Uterus (tissue), 4 donors: ENCODE data around the gene TSPO. TPM values are rescaled to one million over a fixed set of nuclear protein-coding genes. Genes with fewer than 3 reads are reported as not detected.
"Not testable (repeated sequence)": the region's sequence is repeated elsewhere in the genome, so short reads cannot be mapped to it uniquely, and the experiment has no call there.

Experiments
- DNase-seq, 2 donors: peaks; one replicate each; pipeline ENCODE4 v3.0.0-alpha.2; 2019 to 2020
- H3K27ac ChIP-seq, 2 donors: fragments of 200-600 bp; sonication (generic); 1 replicate in 1 of 2; 2 replicates in 1 of 2; pipeline ENCODE4 v1.5.1; 2016 to 2018
- H3K27me3 ChIP-seq, 2 donors: fragments of 200-600 bp; sonication (generic); one replicate each; pipeline ENCODE4 v1.5.1; 2018 to 2019; ENCODE audit warnings: control low read depth in 1 of 2
- H3K36me3 ChIP-seq, 2 donors: fragments of 200-600 bp; sonication (generic); one replicate each; pipeline ENCODE4 v1.5.1; 2019; ENCODE audit warnings: control low read depth in 1 of 2
- H3K4me1 ChIP-seq, 2 donors: fragments of 200-600 bp; sonication (generic); one replicate each; pipeline ENCODE4 v1.5.1; 2018 to 2019; ENCODE audit warnings: control low read depth in 1 of 2
- H3K4me3 ChIP-seq, 2 donors: fragments of 200-600 bp; sonication (generic); 1 replicate in 1 of 2; 2 replicates in 1 of 2; pipeline ENCODE4 v1.5.1; 2018 to 2019; ENCODE audit warnings: mild to moderate bottlenecking in 1 of 2
- H3K9me3 ChIP-seq, 2 donors: fragments of 200-600 bp; sonication (generic); one replicate each; pipeline ENCODE4 v1.5.1; 2019; ENCODE audit warnings: control low read depth in 1 of 2
- POLR2A ChIP-seq, 2 donors: fragments of 450-650 bp; IDR thresholded peaks; one replicate each; pipeline ENCODE4 v1.6.1; 2016; ENCODE audit warnings: antibody characterized with exemption in 2 of 2, mild to moderate bottlenecking in 1 of 2, moderate library complexity in 1 of 2
- intact Hi-C: fragments of 100-400 bp; cut with DNase I; formaldehyde crosslinking; loops from one replicate; pipeline ENCODE4 v1.15.1; 2023; ENCODE audit warnings: low total_unique reads
- total RNA-seq, 4 donors: library from RNA; depleted of rRNA in 3 of 4; stranded (reverse); fragments of >200 nt in 3 of 4; gene quantifications; one replicate each; pipeline versions ENCODE4 v1.1.0 to v1.2.4, GENCODE V29; 2014 to 2023
- TF ChIP-seq, protein P1 (sequence below), 4 experiments: fragments of 200-600 bp in 2 of 4; fragments of 450-650 bp in 2 of 4; sonication (generic) in 2 of 4; IDR thresholded peaks; one replicate each; pipeline ENCODE4 v1.5.1; 2016 to 2019; ENCODE audit warnings: antibody characterized with exemption in 4 of 4, mild to moderate bottlenecking in 2 of 4, moderate library complexity in 1 of 4
- donor health status: DM: yes; HTN: yes; CAD: no.

Gene TSPO
- total RNA-seq, 4 donors from 2014 or later = 73.7 to 267 (median 148) TPM

DNA sequence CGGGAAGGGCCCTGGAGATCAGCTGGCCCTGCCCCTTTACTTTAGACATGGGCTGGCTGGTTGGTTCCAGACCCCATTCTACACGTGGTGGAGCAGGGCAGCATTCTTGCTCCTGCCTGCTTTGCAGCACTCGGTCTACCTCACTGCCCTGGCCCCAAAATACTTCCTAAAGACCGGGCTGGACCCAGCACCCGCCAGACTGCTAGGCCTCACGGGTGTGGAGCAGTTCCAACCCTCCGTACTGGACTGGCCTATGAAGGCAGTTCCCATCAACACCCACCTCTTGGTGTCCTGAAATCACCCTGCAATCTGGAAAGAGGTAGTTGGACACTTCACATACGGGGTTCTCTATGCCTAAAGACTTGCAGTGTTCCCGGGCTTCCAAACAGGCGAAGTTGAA is 14.6 kb upstream of the TSPO start:
- Histone ChIP-seq H3K27ac (peak overlapping the region in 1 of 2 donors; percentile 5), H3K4me3 (no peak overlapping the region)
- DNase-seq = no peak

DNA sequence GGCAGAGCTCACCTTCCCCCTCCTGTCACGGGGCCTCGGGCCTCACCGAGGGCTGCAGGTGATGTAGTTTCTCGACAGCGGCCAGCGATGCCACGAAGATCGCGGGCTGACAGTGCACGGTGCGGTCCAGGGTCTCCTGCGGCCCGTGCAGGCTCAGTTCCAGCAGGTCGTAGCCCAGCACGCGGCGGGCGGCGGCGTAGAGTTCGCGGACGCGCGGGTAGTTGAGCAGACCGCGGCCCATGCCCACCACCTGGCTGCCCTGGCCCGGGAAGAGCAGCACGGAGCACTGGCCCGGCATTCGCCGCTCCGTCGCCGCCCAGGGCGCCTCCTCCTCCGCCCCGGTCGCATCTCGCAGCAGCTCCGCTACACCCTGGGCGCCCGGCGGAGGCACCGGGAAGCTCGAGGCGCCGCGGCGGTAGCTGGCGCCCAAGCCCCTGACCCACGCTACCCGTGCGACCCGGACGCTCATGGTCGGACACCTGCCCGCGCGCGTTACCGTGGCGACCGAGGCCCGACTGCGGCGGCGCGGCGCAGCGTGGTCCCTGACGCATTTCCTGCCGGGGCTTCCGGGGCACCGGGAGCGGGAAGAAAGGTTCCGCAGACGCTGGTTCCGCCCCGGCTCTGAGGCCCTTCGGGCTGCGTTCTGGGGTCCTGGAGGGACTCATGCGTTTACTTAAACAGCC is 8.3 kb upstream of the TSPO start, which contains the start of gene MCAT:
Gene MCAT, minus strand, starts transcription at position 519 of the 683 bp plus-strand sequence. Its CDS starts 50 bp downstream, at position 469.
- Histone ChIP-seq H3K4me1 (peaks cover 8 to 10% of the 10 kb centered on the region in 2 donors), H3K27ac (peak within 1 kb of the TSS; percentile 60 to 66), H3K27me3 (no peaks in the 10 kb centered on the region), H3K9me3 (no peaks in the 10 kb centered on the region), H3K4me3 (peak within 1 kb of the TSS; percentile 57 to 70), H3K36me3 (no peaks in the 10 kb centered on the region)
- TF ChIP-seq, protein P1, sequence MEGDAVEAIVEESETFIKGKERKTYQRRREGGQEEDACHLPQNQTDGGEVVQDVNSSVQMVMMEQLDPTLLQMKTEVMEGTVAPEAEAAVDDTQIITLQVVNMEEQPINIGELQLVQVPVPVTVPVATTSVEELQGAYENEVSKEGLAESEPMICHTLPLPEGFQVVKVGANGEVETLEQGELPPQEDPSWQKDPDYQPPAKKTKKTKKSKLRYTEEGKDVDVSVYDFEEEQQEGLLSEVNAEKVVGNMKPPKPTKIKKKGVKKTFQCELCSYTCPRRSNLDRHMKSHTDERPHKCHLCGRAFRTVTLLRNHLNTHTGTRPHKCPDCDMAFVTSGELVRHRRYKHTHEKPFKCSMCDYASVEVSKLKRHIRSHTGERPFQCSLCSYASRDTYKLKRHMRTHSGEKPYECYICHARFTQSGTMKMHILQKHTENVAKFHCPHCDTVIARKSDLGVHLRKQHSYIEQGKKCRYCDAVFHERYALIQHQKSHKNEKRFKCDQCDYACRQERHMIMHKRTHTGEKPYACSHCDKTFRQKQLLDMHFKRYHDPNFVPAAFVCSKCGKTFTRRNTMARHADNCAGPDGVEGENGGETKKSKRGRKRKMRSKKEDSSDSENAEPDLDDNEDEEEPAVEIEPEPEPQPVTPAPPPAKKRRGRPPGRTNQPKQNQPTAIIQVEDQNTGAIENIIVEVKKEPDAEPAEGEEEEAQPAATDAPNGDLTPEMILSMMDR (IDR thresholded peaks at IDR 0.05) = peak in 1 of 4 experiments; percentile 26
- peak; percentile 51 to 68 for TF ChIP-seq POLR2A (IDR thresholded peaks at IDR 0.05)
- DNase-seq = peak; percentile 75 to 81
- intact Hi-C loops = no loop called here

More for the DNA sequence above, 14.6 kb upstream of the TSPO start:
- TF ChIP-seq, protein P1 (IDR thresholded peaks at IDR 0.05) = no peak
- TF ChIP-seq POLR2A (IDR thresholded peaks at IDR 0.05) = no peak
- Histone ChIP-seq H3K4me1 (peaks cover 0 to 4% of the 10 kb centered on the region in 2 donors), H3K27me3 (no peaks in the 10 kb centered on the region), H3K36me3 (no peaks in the 10 kb centered on the region), H3K9me3 (no peaks in the 10 kb centered on the region)
- intact Hi-C loops = no loop called here

DNA sequence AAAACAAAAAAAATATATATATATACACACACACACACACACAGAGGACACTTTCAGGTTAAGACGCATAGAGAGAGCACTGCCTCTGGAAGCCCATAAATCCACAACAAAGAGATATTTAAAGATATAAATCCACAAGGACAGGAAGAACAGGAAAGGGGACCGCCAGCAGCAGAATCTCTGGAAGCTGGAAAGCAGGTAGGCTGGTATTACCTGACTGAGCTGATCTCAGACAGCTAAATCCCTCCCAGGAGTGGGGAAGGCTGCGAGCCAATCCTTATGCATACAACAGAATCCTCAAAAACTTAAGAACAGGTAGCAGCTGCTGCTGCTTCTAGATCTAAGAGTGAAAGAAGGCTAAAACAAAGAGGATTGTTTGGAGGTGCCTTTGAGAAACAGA is 6.4 kb upstream of the TSPO start:
- intact Hi-C loops = no loop called here

DNA sequence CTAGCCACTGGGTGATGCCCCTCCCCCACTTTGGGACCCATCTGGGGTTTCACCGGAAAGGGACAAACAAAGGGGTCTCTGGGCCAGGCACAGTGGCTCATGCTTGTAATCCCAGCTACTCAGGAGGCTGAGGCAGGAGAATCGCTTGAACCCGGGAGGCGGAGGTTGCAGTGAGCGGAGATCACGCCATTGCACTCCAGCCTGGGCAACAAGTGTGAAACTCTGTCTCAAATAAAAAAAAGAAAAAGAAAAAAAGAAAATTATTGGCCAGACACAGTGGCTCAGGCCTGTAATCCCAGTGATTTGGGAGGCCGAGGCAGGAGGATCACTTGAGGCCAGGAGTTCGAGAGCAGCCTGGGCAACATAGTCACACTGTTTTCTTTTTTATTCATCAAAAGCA is 6.0 kb upstream of the TSPO start:
- H3K36me3 ChIP-seq, H3K27ac ChIP-seq, H3K4me1 ChIP-seq, H3K4me3 ChIP-seq, H3K9me3 ChIP-seq, intact Hi-C loops, DNase-seq, H3K27me3 ChIP-seq: not testable (repeated sequence)

More for the DNA sequence above, 6.4 kb upstream of the TSPO start:
- peaks cover 8 to 10% of the 10 kb centered on the region in 2 donors for H3K4me1 ChIP-seq
- no peak for DNase-seq
- TF ChIP-seq, protein P1 (IDR thresholded peaks at IDR 0.05) = no peak
- no peak for TF ChIP-seq POLR2A (IDR thresholded peaks at IDR 0.05)
- no peaks in the 10 kb centered on the region for H3K9me3 ChIP-seq
- no peaks in the 10 kb centered on the region for H3K27me3 ChIP-seq
- H3K27ac ChIP-seq = no peak overlapping the region
- no peak overlapping the region for H3K4me3 ChIP-seq
- H3K36me3 ChIP-seq = no peaks in the 10 kb centered on the region

DNA sequence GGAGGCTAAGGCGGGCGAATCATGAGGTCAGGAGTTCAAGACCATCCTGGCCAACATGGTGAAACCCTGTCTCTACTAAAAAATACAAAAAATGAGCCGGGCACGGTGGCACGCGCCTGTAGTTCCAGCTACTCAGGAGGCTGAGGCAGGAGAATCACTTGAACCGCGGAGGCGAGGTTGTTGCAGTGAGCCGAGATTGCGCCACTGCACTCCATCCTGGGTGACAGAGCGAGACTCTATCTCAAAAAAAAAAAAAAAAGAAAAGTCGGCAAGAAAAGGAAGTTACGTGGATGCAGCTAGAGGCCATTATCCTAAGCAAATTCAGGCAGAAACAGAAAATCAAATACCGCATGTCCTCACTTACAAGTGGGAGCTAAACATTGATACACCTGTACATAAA is 5.0 kb upstream of the TSPO start:
- H3K27ac ChIP-seq, H3K4me1 ChIP-seq, H3K9me3 ChIP-seq, H3K36me3 ChIP-seq, H3K27me3 ChIP-seq, H3K4me3 ChIP-seq, intact Hi-C loops, DNase-seq: not testable (repeated sequence)

DNA sequence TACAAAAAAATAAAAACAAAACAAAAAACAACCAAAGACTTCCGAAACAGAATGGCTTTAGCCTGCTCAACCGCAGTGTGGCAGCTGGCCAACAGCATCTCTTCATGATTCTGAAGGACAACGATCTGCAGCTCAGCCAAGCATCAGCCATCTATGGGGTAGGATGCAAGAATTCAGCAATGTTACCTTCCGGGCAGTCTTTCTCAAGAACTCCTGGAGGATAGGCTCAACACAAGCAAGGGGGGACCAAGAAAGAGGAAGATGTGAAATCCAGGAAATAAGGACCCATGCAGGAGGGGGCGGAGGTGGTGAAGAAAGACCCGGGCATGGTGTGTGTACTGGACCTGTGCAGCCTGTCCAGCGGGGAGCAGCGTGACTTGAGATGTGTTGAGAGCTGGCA is 3.5 kb upstream of the TSPO start:
- H3K4me3 ChIP-seq = no peak overlapping the region
- no peaks in the 10 kb centered on the region for H3K9me3 ChIP-seq
- no peaks in the 10 kb centered on the region for H3K27me3 ChIP-seq
- DNase-seq = no peak
- H3K27ac ChIP-seq = no peak overlapping the region
- H3K4me1 ChIP-seq = peaks cover 0 to 8% of the 10 kb centered on the region in 2 donors
- intact Hi-C loops = no loop called here
- no peaks in the 10 kb centered on the region for H3K36me3 ChIP-seq
- TF ChIP-seq POLR2A (IDR thresholded peaks at IDR 0.05) = no peak
- TF ChIP-seq, protein P1 (IDR thresholded peaks at IDR 0.05) = no peak
